Left ventricle myocardium inferior (tissue), 1 donor: ENCODE measurements around the gene UNC45A. TPM values are rescaled to one million over a fixed set of nuclear protein-coding genes. Genes with fewer than 3 reads are reported as not detected.

Experiments used
- DNase-seq: peaks from one replicate; pipeline ENCODE4 v3.0.0-alpha.2; 2020
- H3K27ac ChIP-seq: fragments of 200-600 bp; replicated peaks from 2 replicates; pipeline ENCODE4 v1.8.0; 2021
- H3K27me3 ChIP-seq: fragments of 200-600 bp; 2 replicates; pipeline ENCODE4 v1.8.0; 2021; ENCODE audit warnings: low read depth
- H3K36me3 ChIP-seq: fragments of 200-600 bp; 2 replicates; pipeline ENCODE4 v1.8.0; 2021
- H3K4me1 ChIP-seq: fragments of 200-600 bp; 2 replicates; pipeline ENCODE4 v1.8.0; 2021
- H3K4me3 ChIP-seq: fragments of 200-600 bp; 2 replicates; pipeline ENCODE4 v1.8.0; 2021; ENCODE audit warnings: mild to moderate bottlenecking, moderate library complexity
- H3K9me3 ChIP-seq: fragments of 200-600 bp; replicated peaks from 2 replicates; pipeline ENCODE4 v1.8.0; 2021
- intact Hi-C: fragments of 100-400 bp; cut with micrococcal nuclease; formaldehyde crosslinking; loops from one replicate; pipeline ENCODE4 v1.11.0; 2022
- total RNA-seq: library from RNA; stranded (reverse); fragmentation: NEBNext Ultra II Directional; extraction: Animal tissue kit (Norgen Biotek cat#: 25700); gene quantifications from one replicate; pipeline ENCODE4 v1.2.1, GENCODE V29; 2021
- TF ChIP-seq, protein P1 (sequence below): fragments of 200-600 bp; IDR thresholded peaks from 2 replicates; pipeline ENCODE4 v1.8.0; 2021; ENCODE audit warnings: antibody characterized with exemption, mild to moderate bottlenecking, borderline replicate concordance
- donor health status: DM: no; HTN: yes; CAD: no; lungs with severe emphysema.

UNC45A gene
- total RNA-seq, 1 donor from 2014 or later, result 21.9 TPM

DNA sequence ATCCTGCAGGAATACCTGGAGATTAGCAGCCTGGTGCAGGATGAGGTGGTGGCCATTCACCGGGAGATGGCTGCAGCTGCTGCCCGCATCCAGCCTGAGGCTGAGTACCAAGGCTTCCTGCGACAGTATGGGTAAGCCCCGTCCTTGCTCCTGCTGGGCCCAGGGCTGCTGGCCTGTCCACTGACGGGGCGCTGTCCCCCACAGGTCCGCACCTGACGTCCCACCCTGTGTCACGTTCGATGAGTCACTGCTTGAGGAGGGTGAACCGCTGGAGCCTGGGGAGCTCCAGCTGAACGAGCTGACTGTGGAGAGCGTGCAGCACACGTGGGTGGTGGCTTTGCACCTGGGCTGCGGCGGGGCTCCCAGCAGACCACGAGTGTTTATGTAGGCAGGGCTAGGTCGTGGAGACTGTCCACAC is 45.8 kb upstream of the UNC45A start:
- DNase-seq, result no peak
- Histone ChIP-seq H3K4me1 (peaks cover 36% of the 10 kb centered on the region), H3K4me3 (no peak overlapping the region), H3K27me3 (no peaks in the 10 kb centered on the region), H3K36me3 (peaks cover 69% of the 10 kb centered on the region), H3K27ac (no peak overlapping the region), H3K9me3 (no peaks in the 10 kb centered on the region)
- TF ChIP-seq, protein P1, sequence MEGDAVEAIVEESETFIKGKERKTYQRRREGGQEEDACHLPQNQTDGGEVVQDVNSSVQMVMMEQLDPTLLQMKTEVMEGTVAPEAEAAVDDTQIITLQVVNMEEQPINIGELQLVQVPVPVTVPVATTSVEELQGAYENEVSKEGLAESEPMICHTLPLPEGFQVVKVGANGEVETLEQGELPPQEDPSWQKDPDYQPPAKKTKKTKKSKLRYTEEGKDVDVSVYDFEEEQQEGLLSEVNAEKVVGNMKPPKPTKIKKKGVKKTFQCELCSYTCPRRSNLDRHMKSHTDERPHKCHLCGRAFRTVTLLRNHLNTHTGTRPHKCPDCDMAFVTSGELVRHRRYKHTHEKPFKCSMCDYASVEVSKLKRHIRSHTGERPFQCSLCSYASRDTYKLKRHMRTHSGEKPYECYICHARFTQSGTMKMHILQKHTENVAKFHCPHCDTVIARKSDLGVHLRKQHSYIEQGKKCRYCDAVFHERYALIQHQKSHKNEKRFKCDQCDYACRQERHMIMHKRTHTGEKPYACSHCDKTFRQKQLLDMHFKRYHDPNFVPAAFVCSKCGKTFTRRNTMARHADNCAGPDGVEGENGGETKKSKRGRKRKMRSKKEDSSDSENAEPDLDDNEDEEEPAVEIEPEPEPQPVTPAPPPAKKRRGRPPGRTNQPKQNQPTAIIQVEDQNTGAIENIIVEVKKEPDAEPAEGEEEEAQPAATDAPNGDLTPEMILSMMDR, result no peak
- intact Hi-C loops, result loop anchor here (5.0 kb wide), 1 partner anchor 242 kb away; no protein-coding TSS in a partner anchor

DNA sequence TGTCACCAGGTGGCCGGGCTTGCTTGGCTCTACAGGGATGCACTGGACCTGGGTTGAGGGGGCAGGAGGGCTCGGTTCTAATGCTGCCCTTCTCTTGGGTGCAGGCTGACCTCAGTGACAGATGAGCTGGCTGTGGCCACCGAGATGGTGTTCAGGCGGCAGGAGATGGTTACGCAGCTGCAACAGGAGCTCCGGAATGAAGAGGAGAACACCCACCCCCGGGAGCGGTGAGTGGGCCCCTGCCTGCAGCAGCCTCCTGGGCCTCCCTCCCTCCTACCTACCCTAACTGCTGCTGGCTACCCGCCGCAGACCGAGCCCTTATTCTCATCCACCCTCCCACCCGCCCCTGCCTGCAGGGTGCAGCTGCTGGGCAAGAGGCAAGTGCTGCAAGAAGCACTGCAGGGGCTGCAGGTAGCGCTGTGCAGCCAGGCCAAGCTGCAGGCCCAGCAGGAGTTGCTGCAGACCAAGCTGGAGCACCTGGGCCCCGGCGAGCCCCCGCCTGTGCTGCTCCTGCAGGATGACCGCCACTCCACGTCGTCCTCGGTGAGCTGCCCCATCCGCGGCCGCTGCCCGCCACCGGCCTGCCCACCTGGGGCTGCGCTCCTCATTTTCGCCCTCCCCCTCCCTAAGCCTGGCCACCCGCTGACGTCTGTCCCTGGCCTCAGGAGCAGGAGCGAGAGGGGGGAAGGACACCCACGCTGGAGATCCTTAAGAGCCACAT is 45.2 kb upstream of the UNC45A start:
- no peak for DNase-seq
- Histone ChIP-seq H3K27me3 (no peaks in the 10 kb centered on the region), H3K36me3 (peaks cover 75% of the 10 kb centered on the region), H3K4me1 (peaks cover 30% of the 10 kb centered on the region), H3K4me3 (no peak overlapping the region), H3K27ac (no peak overlapping the region), H3K9me3 (no peaks in the 10 kb centered on the region)
- TF ChIP-seq, protein P1, result no peak
- intact Hi-C loops, result loop anchor here (5.0 kb wide), 1 partner anchor 243 kb away; no protein-coding TSS in a partner anchor

DNA sequence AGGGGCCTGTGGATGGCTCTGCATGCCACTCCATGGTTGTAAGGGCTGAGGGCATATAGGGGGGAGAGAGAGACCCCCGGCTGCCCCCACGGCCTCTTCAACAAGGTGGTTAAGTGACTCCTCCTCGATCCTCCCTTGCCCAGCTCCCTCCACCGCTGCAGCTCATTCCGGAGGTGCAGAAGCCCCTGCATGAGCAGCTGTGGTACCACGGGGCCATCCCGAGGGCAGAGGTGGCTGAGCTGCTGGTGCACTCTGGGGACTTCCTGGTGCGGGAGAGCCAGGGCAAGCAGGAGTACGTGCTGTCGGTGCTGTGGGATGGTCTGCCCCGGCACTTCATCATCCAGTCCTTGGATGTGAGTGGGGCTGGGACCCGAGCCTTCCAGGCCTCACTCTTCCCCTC is 44.2 kb upstream of the UNC45A start:
- TF ChIP-seq, protein P1, result no peak
- Histone ChIP-seq H3K27ac (no peak overlapping the region), H3K27me3 (no peaks in the 10 kb centered on the region), H3K4me3 (no peak overlapping the region), H3K4me1 (peaks cover 27% of the 10 kb centered on the region), H3K36me3 (peaks cover 84% of the 10 kb centered on the region), H3K9me3 (no peaks in the 10 kb centered on the region)
- DNase-seq, result no peak
- intact Hi-C loops, result no loop called here

DNA sequence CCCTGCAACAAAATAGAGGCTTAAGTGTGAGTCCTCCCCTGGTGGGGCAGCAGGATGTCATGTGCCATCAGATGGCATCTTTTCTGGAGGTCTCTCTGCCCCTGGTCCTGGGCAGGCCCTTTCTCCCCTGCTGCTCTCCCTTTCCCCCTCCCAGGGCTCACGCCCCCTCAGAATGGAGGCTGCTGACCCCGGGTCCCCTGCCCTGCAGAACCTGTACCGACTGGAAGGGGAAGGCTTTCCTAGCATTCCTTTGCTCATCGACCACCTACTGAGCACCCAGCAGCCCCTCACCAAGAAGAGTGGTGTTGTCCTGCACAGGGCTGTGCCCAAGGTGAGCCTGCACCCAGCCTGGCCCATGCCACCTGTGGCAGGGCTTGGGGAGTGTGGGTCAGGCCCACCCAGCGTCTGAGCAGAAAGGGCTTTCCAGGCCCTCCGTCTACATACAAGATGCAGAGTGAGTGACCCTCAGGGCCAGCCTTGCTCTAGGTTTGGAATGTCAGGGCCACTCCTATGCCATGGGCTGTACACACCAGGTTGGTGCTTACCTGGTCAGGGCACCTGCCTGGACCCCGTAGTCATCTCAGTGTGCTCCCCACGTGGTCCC is 43.6 kb upstream of the UNC45A start:
- TF ChIP-seq, protein P1, result no peak
- Histone ChIP-seq H3K27ac (no peak overlapping the region), H3K27me3 (no peaks in the 10 kb centered on the region), H3K9me3 (no peaks in the 10 kb centered on the region), H3K36me3 (peaks cover 89% of the 10 kb centered on the region), H3K4me3 (no peak overlapping the region), H3K4me1 (peaks cover 21% of the 10 kb centered on the region)
- intact Hi-C loops, result no loop called here
- DNase-seq, result no peak

DNA sequence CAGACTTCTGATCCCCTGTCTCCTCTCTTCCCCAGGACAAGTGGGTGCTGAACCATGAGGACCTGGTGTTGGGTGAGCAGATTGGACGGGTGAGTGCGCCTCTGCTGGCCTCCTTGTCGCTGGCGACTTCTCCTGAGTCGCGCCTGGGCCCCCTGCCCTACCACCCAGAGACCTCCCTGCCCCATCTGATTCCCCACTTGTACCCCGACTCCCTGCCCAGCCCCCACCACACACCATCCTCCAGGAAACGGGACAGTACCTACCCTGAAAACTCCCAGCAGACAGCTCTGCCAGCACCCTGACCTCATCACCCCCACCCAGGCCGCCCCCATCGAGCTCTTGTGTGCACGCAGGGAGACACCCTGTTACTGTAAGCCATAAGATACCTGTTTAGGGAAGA is 43.1 kb upstream of the UNC45A start:
- H3K4me1 ChIP-seq, result peaks cover 15% of the 10 kb centered on the region
- intact Hi-C loops, result no loop called here
- TF ChIP-seq, protein P1, result no peak
- no peak for DNase-seq
- H3K9me3 ChIP-seq, result no peaks in the 10 kb centered on the region
- no peak overlapping the region for H3K4me3 ChIP-seq
- peaks cover 87% of the 10 kb centered on the region for H3K36me3 ChIP-seq
- no peak overlapping the region for H3K27ac ChIP-seq
- H3K27me3 ChIP-seq, result no peaks in the 10 kb centered on the region
